ENCODE measurements around the gene TCN1.

DNA sequence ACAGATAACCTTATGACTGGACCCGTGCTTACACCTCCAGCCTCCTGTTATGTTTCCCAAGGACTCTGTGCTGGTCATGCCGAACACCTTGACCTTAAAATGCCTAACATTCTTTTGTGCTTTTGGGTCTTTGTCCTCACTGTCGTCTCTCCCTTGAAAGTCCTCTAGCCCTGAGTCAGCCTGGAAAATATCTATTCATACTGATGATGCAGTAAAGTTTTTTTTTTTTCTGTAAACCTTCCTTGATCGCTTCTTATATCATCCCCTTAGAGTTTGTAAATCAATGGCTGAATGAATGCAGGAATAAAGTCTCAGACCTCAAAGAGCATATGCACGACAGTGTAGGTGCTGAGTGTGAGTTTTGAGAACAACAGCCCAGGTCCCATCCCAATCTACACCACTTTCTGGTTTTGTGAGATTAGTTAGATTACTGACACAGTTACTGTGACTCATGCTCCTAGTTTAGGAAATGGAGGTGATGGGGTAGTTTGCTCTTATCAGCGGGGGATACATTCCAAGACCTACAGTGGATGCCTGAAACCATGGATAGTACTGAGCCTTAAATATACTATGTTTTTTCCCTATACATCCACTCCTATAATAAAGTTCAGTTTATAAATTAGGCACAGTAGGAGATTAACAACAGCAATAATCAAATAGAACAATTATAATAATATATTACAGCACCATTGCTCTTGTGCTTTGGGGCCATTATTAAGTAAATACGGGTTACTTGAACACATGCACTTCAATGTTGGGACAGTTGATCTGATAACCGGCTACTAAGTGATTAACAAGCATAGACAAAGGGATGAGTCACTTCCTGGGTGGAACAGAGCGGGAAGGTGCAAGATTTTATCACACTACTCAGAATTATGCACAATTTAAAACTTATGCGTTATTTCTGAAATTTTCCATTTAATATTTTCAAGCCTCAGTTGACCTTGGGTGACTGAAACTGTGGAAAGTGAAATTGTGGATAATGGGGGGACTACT lies 8.6 kb downstream of the TCN1 start:
- TF ChIP-seq EZH2 (IDR thresholded peaks at IDR 0.05): no peak
- TF ChIP-seq, protein P1, sequence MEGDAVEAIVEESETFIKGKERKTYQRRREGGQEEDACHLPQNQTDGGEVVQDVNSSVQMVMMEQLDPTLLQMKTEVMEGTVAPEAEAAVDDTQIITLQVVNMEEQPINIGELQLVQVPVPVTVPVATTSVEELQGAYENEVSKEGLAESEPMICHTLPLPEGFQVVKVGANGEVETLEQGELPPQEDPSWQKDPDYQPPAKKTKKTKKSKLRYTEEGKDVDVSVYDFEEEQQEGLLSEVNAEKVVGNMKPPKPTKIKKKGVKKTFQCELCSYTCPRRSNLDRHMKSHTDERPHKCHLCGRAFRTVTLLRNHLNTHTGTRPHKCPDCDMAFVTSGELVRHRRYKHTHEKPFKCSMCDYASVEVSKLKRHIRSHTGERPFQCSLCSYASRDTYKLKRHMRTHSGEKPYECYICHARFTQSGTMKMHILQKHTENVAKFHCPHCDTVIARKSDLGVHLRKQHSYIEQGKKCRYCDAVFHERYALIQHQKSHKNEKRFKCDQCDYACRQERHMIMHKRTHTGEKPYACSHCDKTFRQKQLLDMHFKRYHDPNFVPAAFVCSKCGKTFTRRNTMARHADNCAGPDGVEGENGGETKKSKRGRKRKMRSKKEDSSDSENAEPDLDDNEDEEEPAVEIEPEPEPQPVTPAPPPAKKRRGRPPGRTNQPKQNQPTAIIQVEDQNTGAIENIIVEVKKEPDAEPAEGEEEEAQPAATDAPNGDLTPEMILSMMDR (IDR thresholded peaks at IDR 0.05): no peak
- TF ChIP-seq EZH2phosphoT487 (IDR thresholded peaks at IDR 0.05): no peak
